Measurements from ENCODE around the gene KDM5C.
A peak's percentile ranks its signal among the peaks of the same experiment; 100 is the strongest.

The KDM5C gene

DNA sequence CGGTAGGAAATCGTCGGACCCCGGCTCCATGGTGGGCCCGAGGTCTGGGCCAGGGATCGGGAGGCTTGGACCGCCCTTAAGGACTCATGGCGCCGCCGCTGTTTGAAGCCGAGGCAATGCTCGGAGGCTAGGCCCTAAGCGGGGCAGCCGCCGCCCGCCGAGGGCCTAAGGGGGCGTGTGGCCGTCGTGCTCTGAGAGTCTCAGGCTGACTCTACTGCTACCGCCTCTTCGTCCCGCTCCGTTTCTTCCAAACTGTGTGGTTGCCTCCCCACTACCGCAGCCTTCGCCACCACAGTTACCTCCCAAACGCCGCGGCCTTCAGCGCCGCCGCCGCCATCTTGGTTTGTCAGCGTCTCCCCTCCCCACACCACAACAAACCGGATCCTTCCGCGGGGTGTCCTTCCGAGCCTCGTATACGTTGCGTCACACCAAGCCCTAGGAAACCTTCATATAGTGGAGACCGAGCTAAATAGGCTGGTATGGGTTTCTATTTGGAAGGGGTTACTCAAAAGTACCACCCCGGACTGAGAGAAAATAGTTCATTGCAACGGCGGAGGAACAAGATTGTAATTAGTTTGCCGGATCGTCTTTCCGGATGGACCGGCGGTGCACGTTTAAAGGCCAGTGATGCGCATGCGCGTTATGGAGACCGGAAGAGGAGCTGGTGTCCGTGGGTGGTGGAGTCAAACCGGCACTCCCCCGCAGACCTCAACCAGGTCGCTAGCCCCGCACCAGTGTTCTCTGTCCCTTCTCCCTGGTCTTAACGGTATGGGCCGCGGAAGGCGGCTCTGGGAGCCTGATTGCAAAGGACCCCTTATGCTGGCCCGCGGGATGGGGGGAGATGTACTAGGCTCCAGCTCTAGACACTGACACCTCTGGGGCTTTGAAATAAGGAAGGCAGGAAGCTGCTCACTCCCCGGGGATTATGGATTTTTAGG is at the start of gene KDM5C:
Gene KDM5C, minus strand, starts transcription at position 348 of the 938 bp plus-strand sequence. Its CDS starts 318 bp downstream, at position 30.
- DNase-seq (ENCODE audit: low spot score): peak; percentile 87

- no peak for DNase-seq (ENCODE audit: low spot score)
Observed at GRCh38 chrX:53272808-53273337, 47.9 kb upstream of the KDM5C start.

- no peak for DNase-seq (ENCODE audit: low spot score)
Observed at GRCh38 chrX:53269536-53270107, 44.6 kb upstream of the KDM5C start.

DNA sequence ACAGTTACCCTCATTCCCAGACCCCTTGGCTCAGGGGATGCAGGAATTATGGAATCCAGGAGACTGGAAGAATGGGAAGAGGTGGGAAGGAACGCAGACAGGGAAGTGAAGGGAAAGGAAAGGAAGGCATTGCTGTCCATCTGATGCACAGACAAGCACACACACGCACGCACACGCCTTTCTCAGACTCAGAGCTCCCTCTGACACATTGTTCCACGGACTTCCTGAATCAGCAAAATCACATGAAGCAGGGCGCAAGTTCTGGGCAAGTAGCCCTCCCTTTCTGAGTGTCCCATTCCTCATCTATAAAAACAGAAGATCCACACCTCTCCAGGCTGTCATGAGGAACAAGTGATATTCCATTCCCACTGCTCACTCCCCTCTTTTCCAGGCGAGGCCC is 43.2 kb upstream of the KDM5C start:
- DNase-seq (ENCODE audit: low spot score): no peak

GRCh38 chrX:53266914-53267313 is 41.9 kb upstream of the KDM5C start:
- DNase-seq (ENCODE audit: low spot score): no peak

DNA sequence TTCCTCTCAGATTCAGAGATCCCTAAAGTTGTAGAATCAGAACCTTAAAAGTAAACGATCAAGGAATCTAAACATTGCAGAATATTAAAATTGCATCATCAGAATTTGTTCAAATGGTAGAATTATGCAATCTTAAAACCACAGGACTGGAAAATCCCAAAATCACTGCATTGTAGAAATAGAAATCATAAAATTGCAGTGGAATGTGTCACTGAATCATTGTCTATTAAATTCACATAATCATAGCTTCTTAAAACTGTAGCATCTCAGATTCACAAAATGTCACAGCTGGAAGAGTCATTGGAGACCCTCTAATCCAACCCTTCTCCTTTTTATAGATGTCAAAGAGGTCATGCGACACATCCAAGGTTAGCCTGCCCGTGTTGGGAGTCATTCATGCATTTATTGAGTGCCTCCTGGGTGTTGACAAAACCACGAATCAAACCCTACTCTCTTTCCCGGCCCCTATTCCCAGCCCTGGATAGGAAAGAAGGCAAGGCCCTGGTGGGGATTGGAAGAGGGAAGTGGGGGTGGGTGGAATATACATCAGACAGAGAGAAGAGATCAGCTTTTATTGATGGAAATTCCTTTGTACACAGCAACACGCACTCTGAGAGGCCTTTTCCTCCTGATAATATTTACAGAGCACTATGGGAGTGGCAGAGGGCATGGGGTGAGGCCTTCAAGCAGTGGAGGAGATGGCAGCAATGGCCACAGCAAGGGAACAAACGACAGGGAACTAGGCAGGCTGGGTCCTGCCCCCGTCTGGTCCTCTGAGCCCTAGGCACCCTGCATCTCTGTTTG is 41.0 kb upstream of the KDM5C start:
- no peak for DNase-seq (ENCODE audit: low spot score)

DNA sequence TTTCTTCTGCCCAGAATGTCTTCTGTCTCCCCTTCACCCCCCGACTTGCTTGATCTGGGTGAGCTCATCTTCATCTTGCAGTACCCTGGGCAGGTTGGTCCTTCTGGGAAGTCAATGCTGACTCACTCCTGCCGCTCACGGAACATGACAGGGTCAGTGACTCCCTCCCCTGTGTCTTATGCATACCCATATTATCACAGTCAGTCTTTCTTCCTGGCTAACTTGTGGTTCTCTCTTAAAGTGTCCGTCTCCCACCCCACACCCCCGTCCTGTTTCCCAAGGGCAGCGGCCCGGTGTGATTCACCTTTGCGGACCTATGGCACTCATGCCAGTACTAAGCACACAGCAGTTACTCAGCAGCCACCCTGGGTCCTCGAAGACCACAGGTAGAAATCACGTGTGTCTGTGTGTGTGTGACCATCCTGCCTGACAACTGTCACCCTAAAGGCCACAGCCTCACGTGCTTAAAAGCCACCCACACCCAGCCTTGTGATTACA is 38.6 kb upstream of the KDM5C start:
- peak; percentile 24 for DNase-seq (ENCODE audit: low spot score)

- DNase-seq (ENCODE audit: low spot score): no peak
Observed at GRCh38 chrX:53262918-53263394, 37.9 kb upstream of the KDM5C start.

- DNase-seq (ENCODE audit: low spot score): no peak
Observed at GRCh38 chrX:53262189-53262917, 37.3 kb upstream of the KDM5C start.

DNA sequence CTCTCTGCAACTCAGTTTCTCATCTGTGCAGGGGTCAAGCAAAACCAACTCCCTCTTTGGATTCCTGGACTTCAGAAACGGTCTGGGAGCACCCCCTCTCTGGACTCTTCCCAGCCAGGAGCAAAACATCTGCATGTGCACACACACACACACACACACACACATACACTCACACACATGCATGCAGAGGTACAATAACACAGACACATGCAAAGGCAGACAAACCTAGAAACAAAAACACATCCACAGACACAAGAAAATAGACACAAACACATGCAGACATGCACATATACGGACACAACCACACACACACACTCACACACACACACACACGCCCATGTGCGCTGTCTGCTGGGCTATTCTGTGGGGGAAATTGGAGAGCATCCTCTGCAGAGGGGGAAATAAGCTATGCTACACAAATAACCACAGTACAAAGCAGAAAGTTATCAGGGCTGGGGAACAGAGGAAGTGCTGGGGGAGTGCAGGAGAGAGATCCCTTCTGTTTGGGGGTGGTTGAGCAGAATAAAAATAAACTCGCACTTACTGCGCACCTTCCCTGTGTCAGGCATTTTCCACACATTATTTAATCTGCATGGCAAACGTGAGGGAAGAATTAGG is 36.5 kb upstream of the KDM5C start:
- DNase-seq (ENCODE audit: low spot score): no peak

GRCh38 chrX:53260836-53261235 is 35.8 kb upstream of the KDM5C start:
- no peak for DNase-seq (ENCODE audit: low spot score)

GRCh38 chrX:53257670-53258423 is 32.8 kb upstream of the KDM5C start:
- DNase-seq (ENCODE audit: low spot score): no peak

- DNase-seq (ENCODE audit: low spot score): no peak
Observed at GRCh38 chrX:53257166-53257565, 32.2 kb upstream of the KDM5C start.

- DNase-seq (ENCODE audit: low spot score): no peak
Observed at GRCh38 chrX:53256446-53257041, 31.5 kb upstream of the KDM5C start.

GRCh38 chrX:53255738-53256191 is 30.8 kb upstream of the KDM5C start:
- DNase-seq (ENCODE audit: low spot score): no peak

DNA sequence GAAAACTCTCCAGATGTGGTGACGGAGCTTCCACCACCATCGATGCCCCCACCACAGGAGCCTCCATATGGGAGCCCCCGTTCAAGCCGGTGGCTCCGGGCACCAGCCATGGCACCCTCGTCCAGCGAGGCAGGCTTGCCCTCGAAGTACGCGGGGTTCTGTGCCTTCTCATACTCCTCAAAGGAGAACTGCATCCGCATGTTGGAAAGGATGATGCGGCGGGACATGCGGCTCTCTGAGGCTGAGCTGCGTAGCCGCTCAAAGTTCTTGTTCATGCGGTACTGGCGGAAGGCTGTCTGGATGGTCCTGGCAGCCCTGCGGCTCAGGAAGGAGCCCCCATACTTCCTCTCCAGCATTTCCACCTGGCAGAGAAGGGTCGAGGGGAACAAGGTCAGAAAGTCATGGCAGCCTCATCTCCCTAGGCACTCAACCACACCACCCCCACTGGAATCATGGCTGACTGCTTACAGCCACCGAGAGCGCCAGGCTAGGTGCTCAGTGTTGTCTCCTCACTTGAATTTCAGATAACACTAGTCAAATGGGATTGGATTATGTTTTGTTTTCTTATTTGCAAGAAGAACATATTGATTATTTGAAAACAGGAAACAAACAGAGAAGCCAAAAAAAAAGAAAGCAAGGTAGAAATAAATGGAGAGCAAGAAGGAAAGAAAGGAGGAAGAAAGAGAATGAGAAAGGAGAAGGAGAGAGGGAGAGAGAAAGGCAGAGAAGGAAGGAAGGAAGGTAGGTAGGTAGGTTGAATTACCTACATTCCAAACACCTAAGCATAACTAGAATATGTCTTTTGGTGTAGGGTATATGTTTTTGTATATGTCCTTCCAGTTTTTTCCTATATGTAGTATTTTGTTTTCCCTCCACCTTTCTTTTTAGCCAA is 29.8 kb upstream of the KDM5C start:
- no peak for DNase-seq (ENCODE audit: low spot score)

- DNase-seq (ENCODE audit: low spot score): no peak
Observed at GRCh38 chrX:53253293-53254020, 28.4 kb upstream of the KDM5C start.

- no peak for DNase-seq (ENCODE audit: low spot score)
Observed at GRCh38 chrX:53251307-53251706, 26.3 kb upstream of the KDM5C start.
